ENCODE results near the gene MKNK1. TPM values are rescaled to one million over a fixed set of nuclear protein-coding genes. Genes with fewer than 3 reads are reported as not detected.

The MKNK1 gene
- total and polyA plus RNA-seq, 2 of the 8 experiments (the other 6 are each of a cell fraction or from before 2014, with no cell fraction given): 13.9 to 21.5 TPM

DNA sequence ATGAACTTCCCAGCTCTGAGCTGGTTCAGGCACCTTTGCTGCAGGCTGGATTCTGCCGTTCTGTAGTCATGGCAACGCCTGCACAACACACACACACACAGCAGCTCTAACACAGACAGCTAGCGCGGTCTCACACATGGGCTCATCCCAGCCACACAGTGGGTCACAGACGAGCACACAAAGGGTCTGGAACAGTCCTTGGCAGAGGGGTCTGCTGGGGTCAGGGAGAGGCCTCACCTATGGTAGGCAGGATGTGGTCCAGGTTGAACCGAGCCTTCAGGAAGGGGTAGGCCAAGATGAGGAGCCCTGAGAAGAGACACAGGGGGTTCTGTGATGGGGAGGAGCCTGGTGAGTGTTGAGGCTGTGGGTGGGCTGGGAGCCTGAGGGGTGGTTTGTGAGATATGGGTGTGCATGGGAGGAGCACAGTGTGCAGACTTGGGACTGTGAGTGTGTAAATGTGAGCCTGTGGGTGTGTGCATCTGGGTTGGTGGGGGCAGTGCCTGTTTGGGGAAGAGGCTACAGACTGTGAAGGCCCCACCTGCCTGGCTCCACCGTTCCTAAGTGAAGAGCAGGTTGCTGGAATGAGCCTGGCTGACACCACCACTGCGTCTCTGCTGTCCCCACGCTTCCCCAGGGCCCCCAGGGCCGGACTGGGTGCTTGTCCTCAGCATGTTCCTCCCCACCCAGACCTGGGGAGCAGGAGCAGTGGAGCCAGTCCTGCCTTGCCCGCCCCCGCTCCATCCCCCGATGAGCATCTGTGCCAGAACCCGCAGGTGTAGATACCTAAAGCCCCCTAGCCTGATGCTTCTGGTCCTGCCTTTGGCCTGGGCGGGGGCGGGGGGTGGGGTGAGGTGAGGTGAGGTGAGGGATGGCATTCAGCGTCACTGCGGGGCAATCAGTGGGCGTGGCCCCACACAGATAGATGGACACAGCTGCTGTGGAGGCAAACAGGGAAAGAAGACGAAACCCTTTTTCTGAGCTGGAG is 54.1 kb downstream of the MKNK1 start (continued):
- TF ChIP-seq USF2 (IDR thresholded peaks at IDR 0.05; ENCODE audit: low read length) (no peak), POLR2AphosphoS5 (IDR thresholded peaks at IDR 0.05; ENCODE audit: low read depth, low read length) (no peak), RXRA (IDR thresholded peaks at IDR 0.05; ENCODE audit: insufficient read depth, low read depth, low read length) (no peak), NANOG (IDR thresholded peaks at IDR 0.05; ENCODE audit: insufficient read depth, low read depth, low read length, poor library complexity, severe bottlenecking) (no peak), GABPA (IDR thresholded peaks at IDR 0.05; ENCODE audit: borderline replicate concordance, insufficient read depth, low read length) (no peak), BRCA1 (IDR thresholded peaks at IDR 0.05; ENCODE audit: low read depth, low read length) (no peak), CHD2 (IDR thresholded peaks at IDR 0.05; ENCODE audit: low read length) (no peak)

Data from H1 (cell line).